ENCODE data around the gene STAMBP. TPM values are rescaled to one million over a fixed set of nuclear protein-coding genes. Genes with fewer than 3 reads are reported as not detected.
A peak's percentile ranks its signal among the peaks of the same experiment; 100 is the strongest.
"Not testable (repeated sequence)": the region's sequence is repeated elsewhere in the genome, so short reads cannot be mapped to it uniquely, and the experiment has no call there.

Gene STAMBP
- 10 to 100 TPM; 29.0 to 45.0 (median 33.5) TPM for total RNA-seq

DNA sequence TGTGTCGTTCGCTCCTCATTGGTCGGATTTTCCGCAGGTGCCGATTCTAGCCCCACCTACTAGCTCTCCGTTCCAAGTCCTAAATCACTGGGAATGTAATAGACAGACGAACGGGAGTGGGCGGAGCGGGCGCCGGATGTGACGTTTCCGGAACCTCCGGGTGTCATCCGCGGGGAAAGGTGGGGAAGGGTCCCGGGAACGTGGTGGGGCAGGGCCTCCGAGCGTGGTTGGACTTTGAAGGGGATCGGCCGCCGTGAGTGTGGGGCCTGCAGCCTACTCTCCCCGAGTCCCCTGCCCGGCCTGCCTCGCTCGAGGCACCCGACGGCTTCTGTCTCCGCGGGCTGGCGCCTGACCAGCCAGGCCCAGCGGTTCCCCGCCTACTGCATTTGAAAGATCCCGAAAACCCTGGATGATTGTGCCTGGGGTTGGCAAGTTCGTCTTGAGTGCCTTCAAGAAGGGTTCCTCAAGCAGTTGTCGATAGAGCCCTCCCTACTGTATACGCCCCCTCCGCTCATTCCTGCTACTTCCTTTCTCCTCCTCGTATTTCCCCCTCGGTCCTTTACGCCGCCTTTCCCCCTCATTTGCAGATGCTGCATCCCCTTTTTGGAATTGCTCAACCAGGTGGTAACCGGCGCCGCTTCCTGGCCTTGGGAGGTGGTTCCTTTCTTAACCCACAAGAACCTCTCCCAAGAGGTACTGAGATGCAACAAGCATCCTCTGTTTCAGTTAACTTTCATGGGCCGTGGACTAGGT is at the start of gene STAMBP:
STAMBP (plus strand) TSS at position 144 of the 753 bp plus-strand sequence. CDS start 1,896 bp downstream, outside the sequence.
- DNase-seq (ENCODE audit: low spot score in 2 of 2): peak; percentile 98 to 99
- H3K36me3 ChIP-seq: peaks cover 18% of the 10 kb centered on the region
- peak within 1 kb of the TSS; percentile 89 for H3K4me3 ChIP-seq
- peak in 1 of 3 donors; percentile 31 for TF ChIP-seq POLR2AphosphoS5 (IDR thresholded peaks at IDR 0.05)
- TF ChIP-seq EP300 (IDR thresholded peaks at IDR 0.05): no peak
- TF ChIP-seq POLR2A (IDR thresholded peaks at IDR 0.05): peak in 1 of 2 donors; percentile 68
- TF ChIP-seq, protein P1, sequence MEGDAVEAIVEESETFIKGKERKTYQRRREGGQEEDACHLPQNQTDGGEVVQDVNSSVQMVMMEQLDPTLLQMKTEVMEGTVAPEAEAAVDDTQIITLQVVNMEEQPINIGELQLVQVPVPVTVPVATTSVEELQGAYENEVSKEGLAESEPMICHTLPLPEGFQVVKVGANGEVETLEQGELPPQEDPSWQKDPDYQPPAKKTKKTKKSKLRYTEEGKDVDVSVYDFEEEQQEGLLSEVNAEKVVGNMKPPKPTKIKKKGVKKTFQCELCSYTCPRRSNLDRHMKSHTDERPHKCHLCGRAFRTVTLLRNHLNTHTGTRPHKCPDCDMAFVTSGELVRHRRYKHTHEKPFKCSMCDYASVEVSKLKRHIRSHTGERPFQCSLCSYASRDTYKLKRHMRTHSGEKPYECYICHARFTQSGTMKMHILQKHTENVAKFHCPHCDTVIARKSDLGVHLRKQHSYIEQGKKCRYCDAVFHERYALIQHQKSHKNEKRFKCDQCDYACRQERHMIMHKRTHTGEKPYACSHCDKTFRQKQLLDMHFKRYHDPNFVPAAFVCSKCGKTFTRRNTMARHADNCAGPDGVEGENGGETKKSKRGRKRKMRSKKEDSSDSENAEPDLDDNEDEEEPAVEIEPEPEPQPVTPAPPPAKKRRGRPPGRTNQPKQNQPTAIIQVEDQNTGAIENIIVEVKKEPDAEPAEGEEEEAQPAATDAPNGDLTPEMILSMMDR (IDR thresholded peaks at IDR 0.05): no peak
- peak within 1 kb of the TSS; percentile 97 for H3K27ac ChIP-seq
- H3K4me1 ChIP-seq: peaks cover 31% of the 10 kb centered on the region
- H3K9me3 ChIP-seq: no peaks in the 10 kb centered on the region
- WGBS: under 1% methylated on average over 28 of the region's 48 CpGs
- no peaks in the 10 kb centered on the region for H3K27me3 ChIP-seq

DNA sequence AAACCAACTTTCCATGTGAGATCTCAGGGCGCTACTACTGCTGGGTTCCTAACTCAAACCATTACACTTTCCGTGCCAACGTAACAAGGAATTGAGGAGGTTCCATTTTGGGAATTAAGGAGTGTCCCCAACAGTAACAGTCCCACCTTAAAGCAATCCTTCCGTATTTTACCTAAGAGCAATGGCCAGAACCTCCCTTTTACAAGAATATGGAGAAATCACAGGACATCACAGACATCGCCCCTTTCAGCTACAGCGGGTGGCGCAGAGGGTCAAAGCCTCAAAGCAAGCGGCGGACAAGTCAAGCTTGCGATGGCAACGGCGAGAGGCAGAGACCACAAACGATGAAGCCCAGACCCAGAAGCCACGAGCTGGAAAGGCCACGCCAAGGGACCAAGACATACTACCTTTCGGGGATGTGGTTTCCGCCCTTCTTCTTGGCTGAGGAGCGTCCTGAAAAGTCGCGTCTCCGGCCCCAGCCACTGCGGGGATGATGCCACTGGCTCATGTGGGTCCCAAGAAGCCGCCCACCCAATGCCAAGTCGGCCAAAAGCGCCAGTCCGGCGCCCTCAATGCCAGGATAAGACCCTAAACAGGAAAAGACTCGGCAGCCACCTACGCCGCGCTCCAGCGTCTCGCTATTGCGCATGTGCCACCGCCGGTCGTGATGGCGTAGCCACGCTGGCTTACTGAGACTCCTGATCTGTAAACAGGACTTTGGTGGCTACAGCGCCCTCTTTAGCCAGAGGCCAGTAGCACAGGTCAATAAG is 49.1 kb upstream of the STAMBP start, which contains the start of gene DUSP11:
DUSP11 (minus strand) TSS at position 637 of the 770 bp plus-strand sequence; CDS start at position 508, 129 bp downstream.
- Histone ChIP-seq H3K27ac (peak within 1 kb of the TSS; percentile 95), H3K4me1 (peaks cover 35% of the 10 kb centered on the region), H3K36me3 (peaks cover 8% of the 10 kb centered on the region), H3K27me3 (no peaks in the 10 kb centered on the region), H3K4me3 (peak within 1 kb of the TSS; percentile 96), H3K9me3 (no peaks in the 10 kb centered on the region)
- peak; percentile 95 to 97 for DNase-seq (ENCODE audit: low spot score in 2 of 2)
- 0% methylated on average over 27 of the region's 40 CpGs for WGBS
- TF ChIP-seq POLR2AphosphoS5 (IDR thresholded peaks at IDR 0.05) (peak in 2 of 3 donors; percentile 16 to 55), POLR2A (IDR thresholded peaks at IDR 0.05) (peak; percentile 53 to 76), EP300 (IDR thresholded peaks at IDR 0.05) (no peak)
- TF ChIP-seq, protein P1 (IDR thresholded peaks at IDR 0.05): peak; percentile 67 to 91

DNA sequence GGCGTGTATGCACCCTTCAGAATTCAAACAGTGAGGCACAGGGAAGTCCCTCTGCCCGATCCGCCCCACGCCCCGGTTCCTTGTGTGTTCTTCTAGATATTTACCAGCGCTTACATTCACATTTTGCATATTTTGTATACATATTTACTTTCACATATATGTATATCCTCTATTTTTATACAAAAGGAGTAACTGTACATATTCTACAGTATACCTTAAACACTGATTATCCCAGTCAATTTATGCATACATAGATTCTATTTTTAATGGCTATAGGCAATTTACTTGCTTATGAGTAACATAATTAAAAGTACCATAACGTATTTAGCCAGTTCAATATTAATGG is 48.6 kb upstream of the STAMBP start:
- peak overlapping the region; percentile 95 for H3K27ac ChIP-seq
- WGBS: 3% methylated on average over 7 of the region's 7 CpGs
- H3K36me3 ChIP-seq: peaks cover 5% of the 10 kb centered on the region
- TF ChIP-seq, protein P1 (IDR thresholded peaks at IDR 0.05): no peak
- TF ChIP-seq POLR2A (IDR thresholded peaks at IDR 0.05) (no peak), EP300 (IDR thresholded peaks at IDR 0.05) (no peak), POLR2AphosphoS5 (IDR thresholded peaks at IDR 0.05) (no peak)
- no peaks in the 10 kb centered on the region for H3K27me3 ChIP-seq
- H3K4me3 ChIP-seq: peak overlapping the region; percentile 96
- H3K9me3 ChIP-seq: no peaks in the 10 kb centered on the region
- H3K4me1 ChIP-seq: peaks cover 35% of the 10 kb centered on the region
- no peak for DNase-seq (ENCODE audit: low spot score in 2 of 2)

DNA sequence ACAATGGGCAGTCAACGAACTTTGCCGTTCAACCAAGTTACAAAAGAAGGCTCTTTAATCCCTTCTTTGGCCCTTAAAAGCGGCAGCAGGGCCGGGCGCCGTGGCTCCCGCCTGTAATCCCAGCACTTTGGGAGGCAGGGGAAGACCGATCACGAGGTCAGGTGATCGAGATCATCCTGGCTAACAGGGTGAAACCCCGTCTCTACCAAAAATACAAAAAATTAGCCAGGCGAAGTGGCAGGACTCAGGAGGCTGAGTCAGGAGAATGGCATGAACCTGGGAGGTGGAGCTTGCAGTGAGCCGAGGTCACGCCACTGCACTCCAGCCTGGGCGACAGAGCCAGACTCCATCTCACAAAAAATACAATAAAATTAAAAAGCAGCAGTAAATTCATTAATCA is 45.4 kb upstream of the STAMBP start:
- peaks cover 15% of the 10 kb centered on the region for H3K4me1 ChIP-seq
- not testable (repeated sequence) for H3K27me3 ChIP-seq; H3K4me3 ChIP-seq; H3K9me3 ChIP-seq; H3K36me3 ChIP-seq; DNase-seq (ENCODE audit: low spot score in 2 of 2); H3K27ac ChIP-seq
- 75% methylated on average over 15 of the region's 15 CpGs for WGBS

DNA sequence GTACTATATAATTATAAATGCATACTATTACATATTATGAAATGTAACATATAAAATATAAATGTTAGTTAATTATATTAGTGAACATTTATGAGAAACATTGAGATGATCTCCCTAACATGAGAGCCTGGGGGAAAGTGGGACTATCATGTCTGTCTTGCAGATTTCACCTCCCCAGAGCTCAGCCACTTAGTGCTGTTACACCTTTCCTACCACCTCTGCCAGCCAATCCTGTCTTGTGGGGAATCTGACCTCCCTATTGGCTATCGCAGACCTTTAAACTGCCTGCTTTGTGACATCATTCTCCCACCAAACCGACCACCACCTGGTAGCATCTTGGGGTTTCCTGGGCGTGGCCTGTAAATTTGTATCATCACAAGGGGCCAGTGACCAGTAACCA is 44.9 kb upstream of the STAMBP start, which contains the start of gene C2orf78:
C2orf78 (plus strand) TSS at position 301 of the 400 bp plus-strand sequence. CDS start 127 bp downstream, outside the sequence.
- H3K4me3 ChIP-seq; H3K27me3 ChIP-seq; H3K9me3 ChIP-seq; H3K27ac ChIP-seq; H3K36me3 ChIP-seq; DNase-seq (ENCODE audit: low spot score in 2 of 2): not testable (repeated sequence)
- WGBS: no CpG with 5 or more reads among the region's 3 CpGs
- H3K4me1 ChIP-seq: peaks cover 10% of the 10 kb centered on the region

DNA sequence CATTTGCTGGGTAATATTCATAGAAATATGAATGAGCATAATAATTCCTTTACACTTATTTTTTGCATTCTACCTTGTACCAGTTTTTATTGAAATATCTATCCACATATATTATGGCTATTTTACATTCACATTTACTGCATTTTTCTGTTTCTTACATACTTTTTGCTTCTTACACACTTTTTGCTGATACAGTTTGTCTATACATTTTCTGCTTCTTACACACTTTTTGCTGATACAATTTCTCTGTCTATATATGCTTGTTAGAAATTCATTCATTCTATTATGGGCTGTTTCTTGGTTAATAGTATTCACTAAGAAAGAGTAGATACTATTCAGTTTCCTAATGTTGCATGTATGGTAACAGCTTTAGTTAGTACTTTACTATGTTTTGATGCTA is 16.9 kb upstream of the STAMBP start:
- H3K36me3 ChIP-seq: no peaks in the 10 kb centered on the region
- DNase-seq (ENCODE audit: low spot score in 2 of 2): no peak
- H3K9me3 ChIP-seq: no peaks in the 10 kb centered on the region
- H3K27me3 ChIP-seq: peaks cover 16% of the 10 kb centered on the region
- H3K4me1 ChIP-seq: no peaks in the 10 kb centered on the region
- H3K27ac ChIP-seq: no peak overlapping the region
- H3K4me3 ChIP-seq: no peak overlapping the region
- TF ChIP-seq EP300 (IDR thresholded peaks at IDR 0.05) (no peak), POLR2A (IDR thresholded peaks at IDR 0.05) (no peak), POLR2AphosphoS5 (IDR thresholded peaks at IDR 0.05) (no peak)
- TF ChIP-seq, protein P1 (IDR thresholded peaks at IDR 0.05): no peak

All from suprapubic skin (tissue), 4 donors.